ENCODE measurements around the gene SYTL3. TPM values are rescaled to one million over a fixed set of nuclear protein-coding genes. Genes with fewer than 3 reads are reported as not detected.
"Not testable (repeated sequence)": the region's sequence is repeated elsewhere in the genome, so short reads cannot be mapped to it uniquely, and the experiment has no call there.

Gene SYTL3
- total RNA-seq, 2 donors from 2014 or later: 267 to 353 TPM

DNA sequence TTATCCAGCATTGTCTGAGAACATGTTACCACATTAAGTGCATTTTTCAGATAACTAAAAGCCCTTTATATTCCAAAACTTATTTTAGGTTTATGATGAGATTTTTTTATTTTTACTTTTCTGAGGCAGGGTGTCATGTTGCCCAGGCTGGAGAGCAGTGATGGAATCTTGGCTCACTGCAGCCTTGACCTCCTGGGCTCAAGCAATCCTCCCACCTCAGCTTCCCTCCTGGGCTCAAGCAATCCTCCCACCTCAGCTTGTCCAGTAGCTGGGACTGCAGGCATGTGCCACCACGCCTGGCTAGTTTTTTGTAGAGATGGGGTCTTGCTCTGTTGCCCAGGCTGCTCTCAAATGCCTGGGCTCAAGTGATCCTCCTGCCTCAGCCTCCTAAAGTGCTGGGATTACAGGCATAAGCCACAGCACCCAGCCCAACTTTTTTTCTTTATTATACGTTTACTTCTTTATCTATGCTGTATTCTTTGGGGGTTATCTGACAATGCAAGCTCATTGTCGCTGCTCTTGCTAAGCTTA is 11.5 kb upstream of the SYTL3 start:
- Mint-ChIP-seq H3K4me3 (peak overlapping the region in 1 of 2 donors; percentile 21), H3K27me3 (ENCODE audit: low read depth) (no peaks in the 10 kb centered on the region), H3K9me3 (no peaks in the 10 kb centered on the region), H3K27ac (peak overlapping the region; percentile 71), H3K36me3 (ENCODE audit: insufficient read depth in 2 of 2) (peaks cover 22 to 46% of the 10 kb centered on the region in 2 donors), H3K4me1 (ENCODE audit: low read depth) (peaks cover 74% of the 10 kb centered on the region)
- ATAC-seq (replicated peaks in 1 of 2) (no peak), DNase-seq (no peak)

DNA sequence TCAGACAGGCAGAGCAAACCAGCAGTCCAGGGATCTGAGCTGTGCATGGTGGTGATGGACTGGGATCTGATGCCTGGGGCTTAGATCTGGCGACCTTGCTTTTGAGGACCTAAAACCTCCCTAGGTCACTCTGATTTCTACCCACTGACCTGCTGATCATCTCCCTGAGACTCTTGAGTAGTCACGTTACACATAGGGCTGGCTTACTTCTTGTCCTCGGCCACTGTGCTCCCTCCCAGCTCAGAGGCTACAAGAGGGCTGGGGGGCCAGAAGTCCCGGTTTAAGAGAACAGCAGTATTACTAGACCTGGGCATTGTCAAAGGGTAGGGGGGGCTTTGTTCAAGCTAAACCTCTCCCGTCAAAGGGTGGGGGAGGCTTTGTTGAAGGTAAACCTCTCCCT is 10.8 kb upstream of the SYTL3 start:
- no peak for DNase-seq
- Mint-ChIP-seq H3K4me3 (peak overlapping the region; percentile 1 to 21), H3K36me3 (ENCODE audit: insufficient read depth in 2 of 2) (peaks cover 24 to 49% of the 10 kb centered on the region in 2 donors), H3K27ac (peak overlapping the region; percentile 71), H3K9me3 (no peaks in the 10 kb centered on the region), H3K27me3 (ENCODE audit: low read depth) (no peaks in the 10 kb centered on the region), H3K4me1 (ENCODE audit: low read depth) (peaks cover 74% of the 10 kb centered on the region)
- no peak for ATAC-seq (replicated peaks in 1 of 2)

DNA sequence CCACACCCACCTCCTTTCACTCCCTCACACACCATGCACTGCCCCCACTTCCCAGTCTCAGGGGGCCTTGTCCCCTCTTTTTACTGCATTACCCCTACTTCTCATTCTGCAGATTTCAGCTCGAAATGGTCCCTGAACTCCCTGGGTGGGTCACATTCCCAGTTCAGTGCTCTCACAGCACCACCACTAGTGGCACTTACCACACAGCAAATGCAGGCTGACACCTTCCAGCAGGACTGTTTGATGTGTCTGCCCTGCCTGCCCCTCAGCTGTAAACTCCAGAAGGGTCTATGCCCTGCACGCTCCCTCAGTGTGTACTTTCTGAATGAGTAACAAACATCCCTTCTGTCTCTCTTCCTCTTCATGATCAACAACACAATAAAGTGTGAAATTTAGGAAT is 9.3 kb upstream of the SYTL3 start:
- no peak for ATAC-seq (replicated peaks in 1 of 2)
- Mint-ChIP-seq H3K4me3 (peak overlapping the region; percentile 80 to 95), H3K4me1 (ENCODE audit: low read depth) (peaks cover 72% of the 10 kb centered on the region), H3K9me3 (no peaks in the 10 kb centered on the region), H3K27ac (peak overlapping the region; percentile 89), H3K36me3 (ENCODE audit: insufficient read depth in 2 of 2) (peaks cover 26 to 45% of the 10 kb centered on the region in 2 donors), H3K27me3 (ENCODE audit: low read depth) (no peaks in the 10 kb centered on the region)
- no peak for DNase-seq

DNA sequence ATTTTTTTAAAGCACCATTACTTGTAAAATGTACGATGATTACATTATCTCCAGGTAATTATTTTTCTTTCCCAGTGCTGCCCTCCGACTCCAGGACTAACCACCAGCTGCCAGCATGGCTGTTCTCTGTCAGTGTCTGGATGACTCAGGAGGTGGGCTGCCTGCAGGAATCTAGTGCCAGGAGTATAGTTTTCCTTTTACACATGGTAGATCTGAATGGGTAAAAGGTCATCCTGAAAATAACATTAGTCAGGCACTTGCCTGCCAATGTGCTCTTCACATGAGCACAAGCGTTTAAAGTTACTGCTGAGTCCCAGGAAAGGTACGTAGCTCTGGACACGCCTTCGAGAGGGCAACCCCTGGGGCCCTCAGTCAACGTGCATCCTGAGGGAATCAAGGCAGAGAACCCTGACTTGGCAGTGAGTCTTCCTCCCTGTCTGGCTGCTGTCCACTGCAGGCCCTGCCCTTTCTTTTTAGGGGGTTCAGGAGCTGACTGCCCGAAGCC is 7.7 kb upstream of the SYTL3 start:
- peaks cover 23 to 32% of the 10 kb centered on the region in 2 donors for H3K36me3 Mint-ChIP-seq (ENCODE audit: insufficient read depth in 2 of 2)

DNA sequence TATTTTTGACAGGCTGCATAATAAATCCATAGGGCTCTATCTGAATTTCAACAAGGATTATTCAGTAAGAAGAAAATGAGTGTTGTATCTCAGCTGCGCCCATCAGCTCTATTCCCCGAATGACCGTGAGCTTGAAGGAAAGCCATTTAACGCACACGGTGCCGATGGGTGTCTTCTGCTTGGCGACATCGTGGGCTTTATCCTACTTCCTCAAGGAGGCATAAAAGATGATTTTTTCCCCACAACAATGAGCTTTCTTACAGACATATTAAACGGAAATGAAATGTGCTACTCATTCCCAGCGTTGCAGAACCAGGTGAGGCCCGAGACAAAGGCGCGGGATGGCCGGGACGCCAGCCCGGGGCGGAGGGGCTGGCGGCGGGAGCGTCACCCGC is 6.0 kb upstream of the SYTL3 start:
- H3K27ac Mint-ChIP-seq: peak overlapping the region; percentile 99
- peaks cover 83% of the 10 kb centered on the region for H3K4me1 Mint-ChIP-seq (ENCODE audit: low read depth)
- H3K27me3 Mint-ChIP-seq (ENCODE audit: low read depth): no peaks in the 10 kb centered on the region
- peaks cover 18 to 24% of the 10 kb centered on the region in 2 donors for H3K36me3 Mint-ChIP-seq (ENCODE audit: insufficient read depth in 2 of 2)
- no peak for DNase-seq
- H3K9me3 Mint-ChIP-seq: no peaks in the 10 kb centered on the region
- no peak for ATAC-seq (replicated peaks in 1 of 2)
- H3K4me3 Mint-ChIP-seq: peak overlapping the region; percentile 95

More for the DNA sequence above, 7.7 kb upstream of the SYTL3 start:
- no peaks in the 10 kb centered on the region for H3K27me3 Mint-ChIP-seq (ENCODE audit: low read depth)
- ATAC-seq (replicated peaks in 1 of 2) (no peak), DNase-seq (no peak)
- no peaks in the 10 kb centered on the region for H3K9me3 Mint-ChIP-seq
- peak overlapping the region; percentile 95 for H3K4me3 Mint-ChIP-seq
- peak overlapping the region; percentile 99 for H3K27ac Mint-ChIP-seq
- H3K4me1 Mint-ChIP-seq (ENCODE audit: low read depth): peaks cover 74% of the 10 kb centered on the region

DNA sequence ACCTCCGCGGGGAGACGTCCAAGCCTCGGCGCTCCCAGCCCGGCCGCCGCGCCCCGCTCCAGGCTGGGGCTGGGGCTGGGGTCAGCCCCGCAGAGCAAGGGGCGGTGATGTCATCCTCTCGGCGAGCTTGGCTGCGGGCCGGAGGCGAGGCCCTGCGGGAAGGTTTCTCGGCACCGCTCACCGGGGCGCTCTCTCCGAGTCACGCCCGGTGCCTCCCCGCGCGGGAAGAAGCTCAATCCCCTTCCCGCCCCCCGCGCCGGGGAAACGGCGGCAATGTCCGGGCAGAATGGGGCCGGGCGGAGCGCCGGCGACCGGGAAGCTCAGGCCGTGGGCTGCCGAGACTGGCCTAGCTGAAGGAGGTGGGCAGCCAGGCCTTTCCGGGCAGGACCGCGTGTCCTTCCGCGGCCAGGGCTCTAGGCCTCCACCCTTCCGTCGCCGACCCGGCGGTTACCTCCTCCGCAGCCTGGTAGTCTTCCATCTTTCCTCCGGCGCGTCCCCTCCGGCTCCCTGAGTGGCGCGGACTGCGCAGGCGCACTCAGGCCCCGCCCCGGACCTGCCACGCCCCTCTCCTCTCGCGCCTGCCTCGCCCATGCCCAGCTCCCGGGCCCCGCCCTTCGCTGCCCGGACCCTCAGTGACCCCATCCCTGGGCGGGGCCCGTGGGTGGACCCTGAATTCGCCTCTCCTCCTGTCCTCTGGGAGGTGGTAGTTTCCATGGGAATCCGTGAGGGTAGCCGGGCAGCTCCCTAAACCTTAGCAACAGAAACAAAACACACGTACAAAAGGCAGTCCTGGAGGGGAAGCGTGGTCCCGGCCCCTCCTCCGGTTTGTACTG is 5.4 kb upstream of the SYTL3 start, which contains the start of gene DYNLT1:
Gene DYNLT1, minus strand, starts transcription at position 513 of the 833 bp plus-strand sequence. Its CDS starts 35 bp downstream, at position 478.
- Mint-ChIP-seq H3K27ac (peak within 1 kb of the TSS; percentile 99), H3K4me1 (ENCODE audit: low read depth) (peaks cover 83% of the 10 kb centered on the region), H3K4me3 (peak within 1 kb of the TSS; percentile 95), H3K9me3 (no peaks in the 10 kb centered on the region), H3K36me3 (ENCODE audit: insufficient read depth in 2 of 2) (peaks cover 16 to 24% of the 10 kb centered on the region in 2 donors), H3K27me3 (ENCODE audit: low read depth) (no peaks in the 10 kb centered on the region)
- ATAC-seq (replicated peaks in 1 of 2): peak; percentile 50 to 52
- peak; percentile 92 to 98 for DNase-seq

DNA sequence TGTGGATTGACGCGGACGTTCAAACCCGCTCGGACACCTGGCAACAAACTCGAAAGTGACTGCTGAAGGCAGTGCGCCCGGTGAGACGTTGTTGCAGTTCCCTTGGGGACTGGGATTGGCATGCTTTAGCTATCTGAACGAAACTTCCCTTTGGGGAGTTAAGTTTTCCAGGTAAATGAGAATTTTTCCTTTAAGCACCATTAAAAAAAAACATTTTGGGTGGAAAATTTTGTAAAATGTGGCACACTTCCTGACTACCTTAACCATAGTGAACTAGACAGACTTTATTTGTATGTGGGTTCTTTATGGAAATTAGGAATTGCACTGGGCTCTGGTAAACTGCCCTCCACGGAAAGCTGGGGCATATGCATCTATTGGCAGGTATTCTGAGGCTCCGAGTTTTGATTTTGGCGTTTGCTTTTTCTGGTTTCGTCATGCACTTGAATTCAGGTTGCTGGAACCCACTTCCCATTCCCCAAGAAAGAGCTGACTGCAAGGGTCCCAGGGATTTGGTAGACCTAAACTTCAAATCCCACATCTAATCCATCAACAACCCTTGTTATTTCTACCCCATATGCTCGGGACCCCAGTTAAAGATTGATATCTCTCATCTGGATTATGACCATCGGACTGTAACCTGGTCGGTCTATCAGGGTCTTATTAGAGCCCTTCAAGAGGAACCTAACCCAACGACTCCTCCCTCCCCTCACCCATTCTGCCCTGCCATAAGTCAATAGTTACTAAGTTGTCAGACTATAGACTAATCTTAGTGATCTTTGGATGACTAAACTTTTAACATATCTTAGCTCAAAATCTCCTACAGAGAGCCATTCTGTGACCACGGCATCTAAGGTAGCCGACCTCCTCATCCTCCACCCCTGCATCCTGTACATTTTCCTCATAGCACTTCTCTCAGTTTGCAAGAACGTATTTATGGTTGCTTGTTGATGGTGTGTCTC is 4.5 kb upstream of the SYTL3 start:
- Mint-ChIP-seq H3K27ac (peak overlapping the region; percentile 91), H3K4me3 (peak overlapping the region; percentile 93 to 95), H3K9me3 (no peaks in the 10 kb centered on the region), H3K27me3 (ENCODE audit: low read depth) (no peaks in the 10 kb centered on the region), H3K4me1 (ENCODE audit: low read depth) (peaks cover 79% of the 10 kb centered on the region), H3K36me3 (ENCODE audit: insufficient read depth in 2 of 2) (peaks cover 18 to 21% of the 10 kb centered on the region in 2 donors)
- DNase-seq: peak; percentile 50 to 67
- peak; percentile 6 to 21 for ATAC-seq (replicated peaks in 1 of 2)

DNA sequence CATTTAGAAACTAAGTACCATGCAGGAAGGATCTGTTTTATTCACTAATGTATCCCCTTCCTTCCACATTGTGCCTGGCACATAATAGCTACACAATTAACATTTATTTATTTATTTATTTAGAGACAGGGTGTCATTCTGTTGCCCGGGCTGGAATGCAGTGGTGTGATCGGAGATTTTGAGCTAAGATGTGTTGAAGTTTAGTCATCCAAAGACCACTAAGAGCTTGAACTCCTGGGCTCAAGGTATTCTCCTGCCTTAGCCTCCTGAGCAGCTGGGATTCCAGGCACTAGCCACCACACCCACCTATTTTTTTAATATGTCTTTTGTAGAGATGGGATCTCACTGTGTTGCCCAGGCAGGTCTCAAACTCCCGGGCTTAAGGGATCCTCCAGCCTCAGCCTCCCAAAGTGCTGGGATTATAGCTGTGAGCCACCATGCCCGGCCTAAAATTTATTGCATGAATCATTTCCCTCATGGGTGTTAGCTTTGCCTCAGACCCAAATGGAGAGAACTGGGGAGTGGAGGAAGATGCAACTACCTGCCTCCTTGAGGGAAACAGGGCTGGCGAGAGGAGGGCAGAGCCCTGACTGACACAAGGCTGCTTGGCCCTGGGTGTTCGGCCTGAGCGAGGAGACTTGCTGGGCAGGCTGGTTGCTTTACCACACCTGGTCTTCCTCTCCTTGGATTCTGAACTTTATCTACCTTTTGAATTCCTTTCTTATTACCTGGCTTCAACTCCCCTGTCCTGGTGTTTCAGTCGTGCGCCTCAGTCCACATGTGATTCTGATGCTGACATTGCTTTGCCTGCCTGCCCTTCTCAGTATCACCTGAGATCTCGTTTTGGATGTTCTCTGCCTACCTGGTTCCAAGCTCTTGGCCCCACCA is 3.6 kb upstream of the SYTL3 start:
- Mint-ChIP-seq H3K36me3 (ENCODE audit: insufficient read depth in 2 of 2) (peaks cover 18 to 20% of the 10 kb centered on the region in 2 donors), H3K27ac (peak overlapping the region; percentile 91), H3K27me3 (ENCODE audit: low read depth) (no peaks in the 10 kb centered on the region)

DNA sequence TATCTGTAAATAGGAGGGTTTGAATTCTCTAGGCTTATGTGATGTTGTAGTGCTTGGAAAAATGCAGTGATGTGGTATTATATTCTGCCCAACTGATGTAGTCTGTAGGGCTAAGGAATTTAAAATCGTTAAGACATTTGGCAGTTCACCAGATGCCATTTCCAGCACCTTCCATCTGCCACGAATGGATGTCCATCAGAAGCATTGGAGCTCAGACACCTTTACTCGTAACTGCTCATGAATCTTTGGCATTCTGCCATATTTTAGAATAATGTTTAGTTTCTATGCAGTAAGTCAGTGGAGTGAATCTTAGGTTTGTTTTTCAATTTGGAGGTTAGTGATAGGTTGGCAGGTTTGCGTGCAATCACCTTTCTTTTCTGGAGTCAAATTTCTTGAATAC is 2.4 kb upstream of the SYTL3 start:
- Mint-ChIP-seq H3K4me1 (ENCODE audit: low read depth) (peaks cover 61% of the 10 kb centered on the region), H3K36me3 (ENCODE audit: insufficient read depth in 2 of 2) (peaks cover 16 to 22% of the 10 kb centered on the region in 2 donors), H3K4me3 (peak overlapping the region; percentile 22 to 93), H3K27me3 (ENCODE audit: low read depth) (no peaks in the 10 kb centered on the region), H3K27ac (peak overlapping the region; percentile 52), H3K9me3 (no peaks in the 10 kb centered on the region)
- no peak for DNase-seq
- no peak for ATAC-seq (replicated peaks in 1 of 2)

More for the DNA sequence above, 3.6 kb upstream of the SYTL3 start:
- Mint-ChIP-seq H3K9me3 (no peaks in the 10 kb centered on the region), H3K4me1 (ENCODE audit: low read depth) (peaks cover 70% of the 10 kb centered on the region), H3K4me3 (peak overlapping the region; percentile 93 to 95)
- DNase-seq (no peak), ATAC-seq (replicated peaks in 1 of 2) (no peak)

DNA sequence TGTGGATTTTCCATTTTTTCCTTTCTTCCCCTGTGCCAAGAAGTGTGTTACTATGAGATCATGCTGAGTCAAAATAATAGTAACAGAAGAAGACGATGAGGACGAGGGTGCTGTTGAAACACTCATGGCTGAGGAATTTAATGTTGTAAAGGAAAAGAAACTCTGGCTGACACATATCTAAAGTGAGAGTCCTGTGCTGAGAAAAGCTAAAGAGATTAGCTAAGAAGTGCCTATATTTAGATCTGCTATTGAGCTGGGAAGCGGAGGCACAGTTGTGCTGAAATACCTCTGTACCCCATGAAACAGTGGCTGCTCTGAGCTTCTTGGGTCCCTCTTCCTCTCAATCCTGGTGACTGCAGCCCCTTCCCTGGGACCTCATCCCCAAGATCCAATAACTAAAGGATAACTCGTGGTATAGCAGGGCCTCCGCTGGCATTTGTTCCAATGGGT is 1.1 kb upstream of the SYTL3 start:
- DNase-seq (peak; percentile 44 to 56), ATAC-seq (replicated peaks in 1 of 2) (peak; percentile 39 to 41)
- Mint-ChIP-seq H3K27me3 (ENCODE audit: low read depth) (no peaks in the 10 kb centered on the region), H3K27ac (peak overlapping the region; percentile 94), H3K9me3 (no peaks in the 10 kb centered on the region), H3K4me3 (peak overlapping the region; percentile 81 to 82), H3K4me1 (ENCODE audit: low read depth) (peaks cover 66% of the 10 kb centered on the region), H3K36me3 (ENCODE audit: insufficient read depth in 2 of 2) (peaks cover 20 to 28% of the 10 kb centered on the region in 2 donors)

DNA sequence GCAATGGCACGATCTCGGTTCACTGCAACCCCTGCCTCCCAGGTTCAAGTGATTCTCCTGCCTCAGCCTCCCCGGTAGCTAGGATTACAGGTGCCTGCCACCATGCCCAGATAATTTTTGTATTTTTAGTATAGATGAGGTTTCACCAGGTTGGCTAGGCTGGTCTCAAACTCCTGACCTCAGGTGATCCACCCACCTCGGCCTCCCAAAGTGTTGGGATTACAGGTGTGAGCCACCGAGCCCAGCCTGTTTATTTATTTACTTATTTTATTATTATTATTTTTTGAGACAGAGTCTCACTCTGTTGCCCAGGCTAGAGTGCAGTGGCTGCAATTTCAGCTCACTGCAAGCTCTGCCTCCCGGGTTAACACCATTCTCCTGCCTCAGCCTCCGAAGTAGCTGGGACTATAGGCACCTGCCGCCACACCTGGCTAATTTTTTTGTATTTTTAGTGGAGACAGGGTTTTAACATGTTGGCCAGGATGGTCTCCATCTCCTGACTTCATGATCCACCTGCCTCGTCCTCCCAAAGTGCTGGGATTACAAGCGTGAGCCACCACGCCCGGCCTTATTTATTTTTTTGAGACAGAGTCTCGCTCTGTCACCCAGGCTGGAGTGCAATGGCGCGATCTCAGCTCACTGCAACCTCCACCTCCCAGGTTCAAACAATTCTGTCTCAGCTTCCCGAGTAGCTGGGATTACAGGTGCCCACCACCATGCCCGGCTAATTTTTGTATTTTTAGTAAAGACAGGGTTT is 2.3 kb downstream of the SYTL3 start:
- not testable (repeated sequence) for H3K27me3 Mint-ChIP-seq (ENCODE audit: low read depth); H3K9me3 Mint-ChIP-seq; ATAC-seq (replicated peaks in 1 of 2); DNase-seq
- H3K4me1 Mint-ChIP-seq (ENCODE audit: low read depth): peaks cover 77% of the 10 kb centered on the region
- H3K36me3 Mint-ChIP-seq (ENCODE audit: insufficient read depth in 2 of 2): peaks cover 40 to 53% of the 10 kb centered on the region in 2 donors
- H3K4me3 Mint-ChIP-seq: peak overlapping the region; percentile 82 to 95
- H3K27ac Mint-ChIP-seq: peak overlapping the region; percentile 99

All from activated T-cell treated with anti-CD3 and anti-CD28 coated beads, Interleukin-2, amount 50 U/mL, for 72 hours (primary cell).